ENCODE measurements around the gene GRIN2C. TPM values are rescaled to one million over a fixed set of nuclear protein-coding genes. Genes with fewer than 3 reads are reported as not detected.
A peak's percentile ranks its signal among the peaks of the same experiment; 100 is the strongest.
"Not testable (repeated sequence)": the region's sequence is repeated elsewhere in the genome, so short reads cannot be mapped to it uniquely, and the experiment has no call there.

The GRIN2C gene
- 1 to 10 TPM in 1 of 4 donors, under 1 TPM in 2, not detected in 1; 0.16 to 3.5 (median 0.42) TPM for total RNA-seq

- ATAC-seq, result no peak
- no peak for TF ChIP-seq POLR2AphosphoS5 (IDR thresholded peaks at IDR 0.05)
- TF ChIP-seq, protein P1, sequence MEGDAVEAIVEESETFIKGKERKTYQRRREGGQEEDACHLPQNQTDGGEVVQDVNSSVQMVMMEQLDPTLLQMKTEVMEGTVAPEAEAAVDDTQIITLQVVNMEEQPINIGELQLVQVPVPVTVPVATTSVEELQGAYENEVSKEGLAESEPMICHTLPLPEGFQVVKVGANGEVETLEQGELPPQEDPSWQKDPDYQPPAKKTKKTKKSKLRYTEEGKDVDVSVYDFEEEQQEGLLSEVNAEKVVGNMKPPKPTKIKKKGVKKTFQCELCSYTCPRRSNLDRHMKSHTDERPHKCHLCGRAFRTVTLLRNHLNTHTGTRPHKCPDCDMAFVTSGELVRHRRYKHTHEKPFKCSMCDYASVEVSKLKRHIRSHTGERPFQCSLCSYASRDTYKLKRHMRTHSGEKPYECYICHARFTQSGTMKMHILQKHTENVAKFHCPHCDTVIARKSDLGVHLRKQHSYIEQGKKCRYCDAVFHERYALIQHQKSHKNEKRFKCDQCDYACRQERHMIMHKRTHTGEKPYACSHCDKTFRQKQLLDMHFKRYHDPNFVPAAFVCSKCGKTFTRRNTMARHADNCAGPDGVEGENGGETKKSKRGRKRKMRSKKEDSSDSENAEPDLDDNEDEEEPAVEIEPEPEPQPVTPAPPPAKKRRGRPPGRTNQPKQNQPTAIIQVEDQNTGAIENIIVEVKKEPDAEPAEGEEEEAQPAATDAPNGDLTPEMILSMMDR (IDR thresholded peaks at IDR 0.05), result peak in 3 of 4 experiments; percentile 15 to 53 (median 21)
Observed at GRCh38 chr17:74859459-74860228, at the start of gene GRIN2C. Gene GRIN2C, minus strand, starts transcription at chr17:74859885. Its CDS starts 4,793 bp downstream, at chr17:74855092.

GRCh38 chr17:74909097-74909496 is 49.4 kb upstream of the GRIN2C start:
- H3K27ac ChIP-seq, H3K9me3 ChIP-seq, H3K36me3 ChIP-seq, ATAC-seq, H3K4me3 ChIP-seq, H3K4me1 ChIP-seq: not testable (repeated sequence)
- peaks cover 32% of the 10 kb centered on the region for H3K27me3 ChIP-seq
- 83% methylated on average over 2 of the region's 4 CpGs; no CpG with 5 or more reads in 1 of the 2 donors for WGBS, 2 donors (ENCODE audit: low coverage in 1 of 2)

More at GRCh38 chr17:74859459-74860228, at the start of gene GRIN2C:
- no peak within 1 kb of the TSS for H3K27ac ChIP-seq
- 0% methylated on average over 3 to 4 of the region's 72 CpGs for WGBS, 2 donors (ENCODE audit: low coverage in 1 of 2)
- H3K4me3 ChIP-seq, result peak within 1 kb of the TSS in 1 of 2 donors; percentile 41
- H3K27me3 ChIP-seq, result peaks cover 92% of the 10 kb centered on the region
- no peaks in the 10 kb centered on the region for H3K36me3 ChIP-seq
- H3K4me1 ChIP-seq, result peaks cover 0 to 37% (median 23%) of the 10 kb centered on the region in 3 donors
- no peaks in the 10 kb centered on the region for H3K9me3 ChIP-seq

- Histone ChIP-seq H3K27ac (no peak overlapping the region), H3K4me3 (no peak overlapping the region), H3K9me3 (no peaks in the 10 kb centered on the region), H3K36me3 (no peaks in the 10 kb centered on the region), H3K4me1 (no peaks in the 10 kb centered on the region), H3K27me3 (peaks cover 52% of the 10 kb centered on the region)
- WGBS, 2 donors (ENCODE audit: low coverage in 1 of 2), result 90% methylated on average over 2 of the region's 34 CpGs; no CpG with 5 or more reads in 1 of the 2 donors
- TF ChIP-seq, protein P1 (IDR thresholded peaks at IDR 0.05), result no peak
- no peak for TF ChIP-seq EP300 (IDR thresholded peaks at IDR 0.05)
- TF ChIP-seq POLR2A (IDR thresholded peaks at IDR 0.05), result no peak
- TF ChIP-seq POLR2AphosphoS5 (IDR thresholded peaks at IDR 0.05), result no peak
- ATAC-seq, result no peak
Observed at GRCh38 chr17:74907012-74907411, 47.3 kb upstream of the GRIN2C start.

DNA sequence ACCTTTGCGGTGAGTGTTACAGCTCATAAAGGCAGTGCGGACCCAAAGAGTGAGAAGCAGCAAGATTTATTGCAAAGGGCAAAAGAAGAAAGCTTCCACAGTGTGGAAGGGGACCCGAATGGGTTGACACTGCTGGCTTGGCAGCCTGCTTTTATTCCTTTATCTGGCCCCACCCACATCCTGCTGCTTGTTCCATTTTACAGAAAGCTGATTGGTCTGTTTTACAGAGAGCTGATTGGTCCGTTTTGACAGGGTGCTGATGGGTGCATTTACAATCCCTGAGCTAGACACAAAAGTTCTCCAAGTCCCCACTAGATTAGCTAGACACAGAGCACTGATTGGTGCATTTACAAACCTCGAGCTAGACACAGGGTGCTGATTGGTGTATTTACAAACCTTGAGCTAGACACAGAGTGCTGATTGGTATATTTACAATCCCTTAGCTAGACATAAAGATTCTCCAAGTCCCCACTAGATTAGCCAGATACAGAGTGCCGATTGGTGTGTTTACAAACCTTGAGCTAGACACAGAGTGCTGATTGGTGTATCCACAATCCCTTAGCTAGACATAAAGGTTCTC is 46.6 kb upstream of the GRIN2C start:
- H3K27ac ChIP-seq, ATAC-seq, H3K4me3 ChIP-seq, H3K36me3 ChIP-seq, H3K4me1 ChIP-seq, H3K9me3 ChIP-seq: not testable (repeated sequence)
- 45 to 62% methylated on average over 4 to 5 of the region's 6 CpGs for WGBS, 2 donors (ENCODE audit: low coverage in 1 of 2)
- H3K27me3 ChIP-seq, result peaks cover 58% of the 10 kb centered on the region

DNA sequence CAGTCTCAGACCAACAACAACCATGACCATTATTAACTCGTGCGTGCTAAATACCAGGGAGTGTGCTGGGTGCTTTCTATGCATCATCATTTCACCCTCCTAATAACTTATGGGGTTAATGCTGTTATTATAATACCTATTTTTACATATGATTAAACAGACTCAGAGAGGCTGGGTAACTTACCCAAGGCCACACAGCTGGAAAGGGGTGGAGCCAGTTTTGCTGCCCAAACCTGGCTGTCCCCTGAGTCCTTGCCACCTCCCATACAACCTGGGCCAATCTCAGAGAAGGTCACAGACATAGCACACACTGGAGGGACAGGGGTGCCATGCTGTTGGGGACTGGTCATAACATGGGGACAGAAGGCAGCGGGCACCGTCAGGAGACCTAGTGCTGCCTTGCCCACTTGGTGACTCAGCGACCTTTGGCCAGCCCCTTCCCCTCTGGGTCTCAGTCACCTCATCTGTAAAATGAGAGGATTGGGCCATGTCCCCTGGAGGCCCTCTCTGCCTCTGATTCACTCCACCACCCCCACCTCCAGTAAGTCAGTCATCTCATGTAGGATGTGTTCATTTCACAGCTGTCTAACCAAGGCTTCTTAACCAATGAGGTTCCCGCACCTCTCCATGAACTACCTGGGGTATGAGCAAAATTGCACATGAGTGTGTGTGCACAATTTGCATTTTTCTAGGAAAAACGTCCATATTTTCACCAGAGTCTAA is 45.2 kb upstream of the GRIN2C start:
- no peak overlapping the region for H3K27ac ChIP-seq
- H3K4me1 ChIP-seq, result no peaks in the 10 kb centered on the region
- H3K27me3 ChIP-seq, result peaks cover 66% of the 10 kb centered on the region
- H3K9me3 ChIP-seq, result no peaks in the 10 kb centered on the region
- 52 to 62% methylated on average over 5 of the region's 7 CpGs for WGBS, 2 donors (ENCODE audit: low coverage in 1 of 2)
- no peaks in the 10 kb centered on the region for H3K36me3 ChIP-seq
- no peak overlapping the region for H3K4me3 ChIP-seq
- no peak for TF ChIP-seq EP300 (IDR thresholded peaks at IDR 0.05)
- TF ChIP-seq POLR2AphosphoS5 (IDR thresholded peaks at IDR 0.05), result no peak
- no peak for ATAC-seq

DNA sequence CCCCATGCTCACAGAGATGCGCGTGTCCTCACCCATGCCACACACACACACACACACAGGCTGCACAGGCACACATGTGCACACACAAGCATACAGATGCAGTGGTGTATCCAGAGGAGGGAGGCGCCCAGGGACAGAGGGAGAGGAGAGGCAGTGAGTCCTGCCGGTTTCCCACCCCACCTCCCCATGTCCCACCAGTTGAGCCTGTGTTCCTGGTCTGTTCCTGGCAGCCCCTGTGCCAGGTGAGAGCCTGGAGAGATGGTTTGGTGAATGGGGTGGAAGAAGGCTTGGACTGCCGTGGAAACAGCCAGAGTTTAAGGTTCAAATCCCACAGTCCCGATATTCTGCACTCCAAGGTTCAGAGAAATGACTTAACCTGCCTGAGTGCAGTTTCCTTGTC is 44.0 kb upstream of the GRIN2C start:
- TF ChIP-seq EP300 (IDR thresholded peaks at IDR 0.05) (no peak), POLR2AphosphoS5 (IDR thresholded peaks at IDR 0.05) (no peak), POLR2A (IDR thresholded peaks at IDR 0.05) (no peak)
- TF ChIP-seq, protein P1 (IDR thresholded peaks at IDR 0.05), result no peak
- no peaks in the 10 kb centered on the region for H3K36me3 ChIP-seq
- no peaks in the 10 kb centered on the region for H3K9me3 ChIP-seq
- no peak for ATAC-seq
- 63 to 85% methylated on average over 5 to 6 of the region's 6 CpGs for WGBS, 2 donors (ENCODE audit: low coverage in 1 of 2)
- H3K4me1 ChIP-seq, result no peaks in the 10 kb centered on the region
- no peak overlapping the region for H3K27ac ChIP-seq
- no peak overlapping the region for H3K4me3 ChIP-seq
- H3K27me3 ChIP-seq, result peaks cover 66% of the 10 kb centered on the region

Data from gastroesophageal sphincter (tissue), 4 donors.